KMS-11 (cell line): ENCODE data around the gene PBX3.

Source experiments
- H2AFZ ChIP-seq: fragments of 200-600 bp; sonication (generic); 2 replicates; pipeline ENCODE4 v1.6.1; 2016; ENCODE audit warnings: antibody characterized with exemption, mixed run types, low read depth
- H3K27ac ChIP-seq: fragments of 200-600 bp; sonication (generic); 2 replicates; pipeline ENCODE4 v1.6.1; 2016; ENCODE audit warnings: mild to moderate bottlenecking, mixed run types
- H3K27me3 ChIP-seq: fragments of 200-600 bp; sonication (generic); 2 replicates; pipeline ENCODE4 v1.6.1; 2017; ENCODE audit warnings: mild to moderate bottlenecking, low read depth, mixed run types, moderate library complexity; ENCODE audit not compliant: insufficient read depth
- H3K36me3 ChIP-seq: fragments of 200-600 bp; sonication (generic); 2 replicates; pipeline ENCODE4 v1.6.1; 2017; ENCODE audit warnings: mild to moderate bottlenecking, mixed run types; ENCODE audit not compliant: insufficient read depth
- H3K4me1 ChIP-seq: fragments of 200-600 bp; sonication (generic); 2 replicates; pipeline ENCODE4 v1.6.1; 2016; ENCODE audit warnings: mild to moderate bottlenecking, low read depth, mixed run types; ENCODE audit not compliant: poor library complexity, severe bottlenecking
- H3K4me2 ChIP-seq: fragments of 200-600 bp; sonication (generic); 2 replicates; pipeline ENCODE4 v1.7.0; 2016; ENCODE audit warnings: mild to moderate bottlenecking, mixed run types
- H3K4me3 ChIP-seq: fragments of 200-600 bp; sonication (generic); IDR thresholded peaks from 2 replicates; pipeline ENCODE4 v1.6.1; 2017; ENCODE audit warnings: low read depth, low read length, mixed read lengths; ENCODE audit not compliant: insufficient read depth
- H3K79me2 ChIP-seq: fragments of 200-600 bp; sonication (generic); 2 replicates; pipeline ENCODE4 v1.6.1; 2016; ENCODE audit warnings: low read depth, mixed run types; ENCODE audit not compliant: insufficient read depth
- H3K9ac ChIP-seq: fragments of 200-600 bp; sonication (generic); 2 replicates; pipeline ENCODE4 v1.6.1; 2016; ENCODE audit warnings: mild to moderate bottlenecking, mixed run types
- H4K20me1 ChIP-seq: fragments of 200-600 bp; sonication (generic); 2 replicates; pipeline ENCODE4 v1.6.1; 2016; ENCODE audit warnings: mild to moderate bottlenecking, mixed run types; ENCODE audit not compliant: insufficient read depth
- CTCF ChIP-seq: fragments of 200-600 bp; sonication (generic); conservative IDR thresholded peaks from 2 replicates; pipeline ENCODE4 v1.6.1; 2017; ENCODE audit warnings: low read depth, mild to moderate bottlenecking, antibody characterized with exemption, low read length, moderate library complexity, mixed read lengths

Gene PBX3

GRCh38 chr9:125977223-125977622 is 230.1 kb downstream of the PBX3 start:
- no peaks in the 10 kb centered on the region for H3K36me3 ChIP-seq
- H4K20me1 ChIP-seq: no peaks in the 10 kb centered on the region
- H2AFZ ChIP-seq: no peak overlapping the region
- H3K9ac ChIP-seq: no peak overlapping the region
- no peak overlapping the region for H3K27ac ChIP-seq
- no peaks in the 10 kb centered on the region for H3K79me2 ChIP-seq
- H3K4me3 ChIP-seq: no peak overlapping the region
- no peak overlapping the region for H3K4me2 ChIP-seq
- no peak for TF ChIP-seq CTCF
- H3K27me3 ChIP-seq: no peaks in the 10 kb centered on the region
- H3K4me1 ChIP-seq: no peaks in the 10 kb centered on the region

GRCh38 chr9:125979383-125979782 is 232.2 kb downstream of the PBX3 start:
- no peaks in the 10 kb centered on the region for H3K36me3 ChIP-seq
- H3K9ac ChIP-seq: no peak overlapping the region
- no peaks in the 10 kb centered on the region for H3K79me2 ChIP-seq
- no peak overlapping the region for H3K4me2 ChIP-seq
- no peaks in the 10 kb centered on the region for H4K20me1 ChIP-seq
- no peak for TF ChIP-seq CTCF
- no peak overlapping the region for H3K4me3 ChIP-seq
- no peak overlapping the region for H3K27ac ChIP-seq
- H2AFZ ChIP-seq: no peak overlapping the region
- H3K27me3 ChIP-seq: no peaks in the 10 kb centered on the region
- H3K4me1 ChIP-seq: no peaks in the 10 kb centered on the region

GRCh38 chr9:125982798-125983406 is 235.7 kb downstream of the PBX3 start:
- no peak overlapping the region for H3K4me3 ChIP-seq
- H3K27ac ChIP-seq: no peak overlapping the region
- no peaks in the 10 kb centered on the region for H3K27me3 ChIP-seq
- no peaks in the 10 kb centered on the region for H3K79me2 ChIP-seq
- no peaks in the 10 kb centered on the region for H3K36me3 ChIP-seq
- H3K4me2 ChIP-seq: no peak overlapping the region
- no peak overlapping the region for H3K9ac ChIP-seq
- no peaks in the 10 kb centered on the region for H4K20me1 ChIP-seq
- H2AFZ ChIP-seq: no peak overlapping the region
- no peaks in the 10 kb centered on the region for H3K4me1 ChIP-seq
- no peak for TF ChIP-seq CTCF

- Histone ChIP-seq H3K79me2 (no peaks in the 10 kb centered on the region), H3K4me3 (no peak overlapping the region), H4K20me1 (no peaks in the 10 kb centered on the region), H3K36me3 (no peaks in the 10 kb centered on the region), H2AFZ (no peak overlapping the region), H3K4me2 (no peak overlapping the region), H3K9ac (no peak overlapping the region), H3K27ac (no peak overlapping the region), H3K4me1 (no peaks in the 10 kb centered on the region), H3K27me3 (no peaks in the 10 kb centered on the region)
- no peak for TF ChIP-seq CTCF
Observed at GRCh38 chr9:125983681-125984080, 236.5 kb downstream of the PBX3 start.
